Liver (tissue), 9 donors: ENCODE results near the gene GMCL1. TPM values are rescaled to one million over a fixed set of nuclear protein-coding genes. Genes with fewer than 3 reads are reported as not detected.

Experiments used
- DNase-seq: peaks from one replicate; pipeline ENCODE4 v3.0.0-alpha.2; 2017; ENCODE audit warnings: low spot score
- H3K27ac ChIP-seq, 2 donors: one replicate each; pipeline ENCODE4 v1.7.0; 2013; ENCODE audit warnings: inconsistent platforms in 2 of 2, low read length in 2 of 2, control low read depth in 1 of 2, low read depth in 1 of 2, mild to moderate bottlenecking in 1 of 2
- H3K27me3 ChIP-seq, 4 donors: one replicate each; pipeline versions ENCODE4 v1.6.1 to v1.7.0; 2013; ENCODE audit warnings: low read length in 3 of 4, inconsistent platforms in 1 of 4, mild to moderate bottlenecking in 1 of 4, moderate library complexity in 1 of 4; ENCODE audit not compliant: control insufficient read depth in 4 of 4, insufficient read depth in 4 of 4
- H3K36me3 ChIP-seq, 4 donors: one replicate each; pipeline versions ENCODE4 v1.6.1 to v1.7.0; 2013; ENCODE audit warnings: low read length in 3 of 4, mild to moderate bottlenecking in 3 of 4, low read depth in 1 of 4, moderate library complexity in 1 of 4; ENCODE audit not compliant: control insufficient read depth in 4 of 4, insufficient read depth in 3 of 4
- H3K4me1 ChIP-seq, 4 donors: one replicate each; pipeline versions ENCODE4 v1.6.1 to v1.7.0; 2013; ENCODE audit warnings: low read length in 3 of 4, mild to moderate bottlenecking in 3 of 4, moderate library complexity in 1 of 4; ENCODE audit not compliant: control insufficient read depth in 4 of 4, insufficient read depth in 4 of 4
- H3K4me3 ChIP-seq, 3 donors: one replicate each; pipeline versions ENCODE4 v1.6.1 to v1.7.0; 2013; ENCODE audit warnings: low read length in 3 of 3, control low read depth in 1 of 3, low read depth in 1 of 3, mild to moderate bottlenecking in 1 of 3
- H3K9ac ChIP-seq, 2 donors: one replicate each; pipeline ENCODE4 v1.7.0; 2013; ENCODE audit warnings: low read length in 2 of 2, mild to moderate bottlenecking in 2 of 2, moderate library complexity in 2 of 2, control low read depth in 1 of 2, low read depth in 1 of 2
- H3K9me3 ChIP-seq, 4 donors: one replicate each; pipeline versions ENCODE4 v1.6.1 to v1.7.0; 2013; ENCODE audit warnings: low read length in 3 of 4; ENCODE audit not compliant: control insufficient read depth in 4 of 4
- ATF3 ChIP-seq: IDR thresholded peaks from 2 replicates; pipeline ENCODE4 v1.6.1; 2016; ENCODE audit warnings: antibody characterized with exemption
- CTCF ChIP-seq: fragments of 150-350 bp; IDR thresholded peaks from 2 replicates; pipeline ENCODE4 v1.5.1; 2017; ENCODE audit warnings: improper control_type of control experiment, low read depth, low read length; ENCODE audit not compliant: missing input control
- FOXA1 ChIP-seq: IDR thresholded peaks from 2 replicates; pipeline ENCODE4 v1.6.1; 2016; ENCODE audit warnings: antibody characterized with exemption
- FOXA2 ChIP-seq: IDR thresholded peaks from 2 replicates; pipeline ENCODE4 v1.6.1; 2016; ENCODE audit warnings: antibody characterized with exemption
- HNF4A ChIP-seq, 2 donors: conservative IDR thresholded peaks; 2 replicates each; pipeline ENCODE4 v1.6.1; 2016; ENCODE audit warnings: antibody characterized with exemption in 2 of 2, mild to moderate bottlenecking in 2 of 2
- HNF4G ChIP-seq: IDR thresholded peaks from 2 replicates; pipeline ENCODE4 v1.6.1; 2016; ENCODE audit warnings: antibody characterized with exemption
- MAX ChIP-seq: IDR thresholded peaks from 2 replicates; pipeline ENCODE4 v1.6.1; 2016; ENCODE audit warnings: antibody characterized with exemption
- RAD21 ChIP-seq, 2 donors: IDR thresholded peaks; 2 replicates each; pipeline ENCODE4 v1.6.1; 2016; ENCODE audit warnings: antibody characterized with exemption in 2 of 2, mild to moderate bottlenecking in 2 of 2
- REST ChIP-seq: IDR thresholded peaks from 2 replicates; pipeline ENCODE4 v1.6.1; 2016; ENCODE audit warnings: antibody characterized with exemption, mild to moderate bottlenecking
- SP1 ChIP-seq: IDR thresholded peaks from 2 replicates; pipeline ENCODE4 v1.6.1; 2018; ENCODE audit warnings: antibody characterized with exemption, mild to moderate bottlenecking
- TAF1 ChIP-seq: conservative IDR thresholded peaks from 2 replicates; pipeline ENCODE4 v1.6.1; 2016; ENCODE audit warnings: antibody characterized with exemption, mild to moderate bottlenecking
- YY1 ChIP-seq: IDR thresholded peaks from 2 replicates; pipeline ENCODE4 v1.6.1; 2016; ENCODE audit warnings: antibody characterized with exemption, mild to moderate bottlenecking
- WGBS: extraction: QIAGEN DNeasy Blood & Tissue Kit; methylation state at CpG from one replicate; pipeline ENCODE4 v1.1.7; 2013; 5-methylcytosine and 5-hydroxymethylcytosine counted together
- polyA plus RNA-seq, 2 donors: library from polyadenylated mRNA; stranded (reverse) in 1 of 2; unstranded in 1 of 2; fragments of 200-250 nt in 1 of 2; fragments of >200 nt in 1 of 2; fragmentation: Nextera tagmentation in 1 of 2; extraction: Ambion mirVana in 1 of 2; gene quantifications; one replicate each; pipeline versions ENCODE4 v1.2.1 to v1.2.3, GENCODE V29; 2013 to 2015
- total RNA-seq, 2 donors: library from RNA; depleted of rRNA; stranded (reverse); fragments of >200 nt; gene quantifications; one replicate each; pipeline ENCODE4 v1.2.3, GENCODE V29; 2014
- TF ChIP-seq, protein P1 (sequence below): IDR thresholded peaks from 2 replicates; pipeline ENCODE4 v1.6.1; 2016; ENCODE audit warnings: antibody characterized with exemption
- donor health status: healthy.
- donor health status: healthy.
- donor health status: healthy.
- donor health status: healthy.
- donor health status: healthy.

The GMCL1 gene
- total and polyA plus RNA-seq, 4 donors, result 5.0 to 11.2 (median 7.0) TPM

GRCh38 chr2:69811018-69811417 lies 18.4 kb upstream of the GMCL1 start:
- TF ChIP-seq, protein P1, sequence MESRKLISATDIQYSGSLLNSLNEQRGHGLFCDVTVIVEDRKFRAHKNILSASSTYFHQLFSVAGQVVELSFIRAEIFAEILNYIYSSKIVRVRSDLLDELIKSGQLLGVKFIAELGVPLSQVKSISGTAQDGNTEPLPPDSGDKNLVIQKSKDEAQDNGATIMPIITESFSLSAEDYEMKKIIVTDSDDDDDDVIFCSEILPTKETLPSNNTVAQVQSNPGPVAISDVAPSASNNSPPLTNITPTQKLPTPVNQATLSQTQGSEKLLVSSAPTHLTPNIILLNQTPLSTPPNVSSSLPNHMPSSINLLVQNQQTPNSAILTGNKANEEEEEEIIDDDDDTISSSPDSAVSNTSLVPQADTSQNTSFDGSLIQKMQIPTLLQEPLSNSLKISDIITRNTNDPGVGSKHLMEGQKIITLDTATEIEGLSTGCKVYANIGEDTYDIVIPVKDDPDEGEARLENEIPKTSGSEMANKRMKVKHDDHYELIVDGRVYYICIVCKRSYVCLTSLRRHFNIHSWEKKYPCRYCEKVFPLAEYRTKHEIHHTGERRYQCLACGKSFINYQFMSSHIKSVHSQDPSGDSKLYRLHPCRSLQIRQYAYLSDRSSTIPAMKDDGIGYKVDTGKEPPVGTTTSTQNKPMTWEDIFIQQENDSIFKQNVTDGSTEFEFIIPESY, result no peak
- WGBS, result 95% methylated on average over 5 of the region's 5 CpGs
- Histone ChIP-seq H3K36me3 (peaks cover 8 to 57% (median 46%) of the 10 kb centered on the region in 4 donors), H3K27ac (no peak overlapping the region), H3K9ac (no peak overlapping the region), H3K4me3 (no peak overlapping the region), H3K4me1 (peaks cover 0 to 8% (median 2%) of the 10 kb centered on the region in 4 donors), H3K27me3 (no peaks in the 10 kb centered on the region), H3K9me3 (no peaks in the 10 kb centered on the region)
- DNase-seq, result no peak

DNA sequence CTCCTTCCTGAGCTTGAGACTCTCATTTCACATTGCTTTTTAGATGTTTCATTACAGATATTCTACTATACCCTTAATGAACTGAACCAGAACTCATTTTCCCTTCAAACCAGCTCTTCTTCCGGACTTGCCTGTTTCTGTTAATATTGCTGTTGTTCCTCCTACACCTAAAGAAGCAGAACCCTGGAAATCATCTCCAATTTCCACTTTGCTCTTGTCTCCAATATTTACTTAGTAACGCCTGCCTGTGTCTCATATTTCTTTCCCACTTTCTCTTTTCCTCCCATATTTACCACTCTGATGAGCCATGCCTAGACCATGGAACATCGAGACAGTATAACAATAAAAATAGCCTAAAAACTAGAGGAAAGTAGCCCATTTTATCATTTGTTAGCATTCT lies 17.9 kb upstream of the GMCL1 start:
- no peak for DNase-seq
- no peaks in the 10 kb centered on the region for H3K9me3 ChIP-seq
- H3K9ac ChIP-seq, result no peak overlapping the region
- peaks cover 0 to 11% (median 4%) of the 10 kb centered on the region in 4 donors for H3K4me1 ChIP-seq
- H3K27me3 ChIP-seq, result no peaks in the 10 kb centered on the region
- 96% methylated on average over 3 of the region's 3 CpGs for WGBS
- H3K27ac ChIP-seq, result no peak overlapping the region
- H3K36me3 ChIP-seq, result peaks cover 8 to 52% (median 41%) of the 10 kb centered on the region in 4 donors
- H3K4me3 ChIP-seq, result no peak overlapping the region
- TF ChIP-seq SP1, result no peak
- no peak for TF ChIP-seq TAF1
- TF ChIP-seq REST, result no peak
- TF ChIP-seq HNF4A (conservative IDR thresholded peaks at IDR 0.05), result no peak
- no peak for TF ChIP-seq HNF4G
- no peak for TF ChIP-seq FOXA2
- TF ChIP-seq MAX, result no peak
- TF ChIP-seq CTCF, result no peak
- no peak for TF ChIP-seq YY1
- TF ChIP-seq FOXA1, result no peak
- no peak for TF ChIP-seq RAD21 (IDR thresholded peaks at IDR 0.05)
- TF ChIP-seq ATF3, result no peak
